T47D (cell line): ENCODE data around the gene TMEM91.
A peak's percentile ranks its signal among the peaks of the same experiment; 100 is the strongest.

Source experiments
- DNase-seq, 2 experiments: peaks; one replicate each; pipeline versions ENCODE4 v3.0.0 to v3.0.0-alpha.2; 2011 to 2012; ENCODE audit warnings: low read depth in 1 of 2, low spot score in 1 of 2
- JUND ChIP-seq: IDR thresholded peaks from 2 replicates; pipeline ENCODE4 v1.6.1; 2012; ENCODE audit warnings: low read depth
- in situ Hi-C: cut with HindIII; loops from 2 replicates; pipeline ENCODE4 v1.10.0; 2016; ENCODE audit warnings: low sequenced_read_pairs, low pct_unique_long_range_greater_than_20kb

The TMEM91 gene

GRCh38 chr19:41376241-41376997, at the start of gene TMEM91:
Gene TMEM91, plus strand, starts transcription at chr19:41376533. Its CDS starts 1,777 bp downstream, at chr19:41378310.
- peak in 1 of 2 experiments; percentile 61 for DNase-seq
- in situ Hi-C loops, result no loop called here
- TF ChIP-seq JUND, result no peak

GRCh38 chr19:41327076-41327575, 49.2 kb upstream of the TMEM91 start:
- in situ Hi-C loops, result no loop called here
- TF ChIP-seq JUND, result no peak
- no peak for DNase-seq

GRCh38 chr19:41327576-41328156, 48.7 kb upstream of the TMEM91 start:
- no peak for TF ChIP-seq JUND
- DNase-seq, result no peak
- in situ Hi-C loops, result no loop called here

- no peak for TF ChIP-seq JUND
- in situ Hi-C loops, result no loop called here
- no peak for DNase-seq
Observed at GRCh38 chr19:41328157-41328841, 48.0 kb upstream of the TMEM91 start.

- DNase-seq, result no peak
- no peak for TF ChIP-seq JUND
- in situ Hi-C loops, result no loop called here
Observed at GRCh38 chr19:41328842-41329225, 47.5 kb upstream of the TMEM91 start.

- in situ Hi-C loops, result no loop called here
- no peak for TF ChIP-seq JUND
- DNase-seq, result no peak
Observed at GRCh38 chr19:41330481-41330880, 45.9 kb upstream of the TMEM91 start.

GRCh38 chr19:41330946-41331678, 45.2 kb upstream of the TMEM91 start:
- DNase-seq, result no peak
- in situ Hi-C loops, result no loop called here
- no peak for TF ChIP-seq JUND

- no peak for DNase-seq
- TF ChIP-seq JUND, result no peak
- in situ Hi-C loops, result no loop called here
Observed at GRCh38 chr19:41332000-41332399, 44.3 kb upstream of the TMEM91 start.

- DNase-seq, result no peak
- TF ChIP-seq JUND, result no peak
- in situ Hi-C loops, result no loop called here
Observed at GRCh38 chr19:41332468-41332867, 43.9 kb upstream of the TMEM91 start.

- no peak for TF ChIP-seq JUND
- DNase-seq, result no peak
- in situ Hi-C loops, result no loop called here
Observed at GRCh38 chr19:41334793-41335192, 41.5 kb upstream of the TMEM91 start.

GRCh38 chr19:41335467-41335866, 40.9 kb upstream of the TMEM91 start:
- in situ Hi-C loops, result no loop called here
- DNase-seq, result no peak
- TF ChIP-seq JUND, result no peak

- no peak for DNase-seq
- no peak for TF ChIP-seq JUND
- in situ Hi-C loops, result no loop called here
Observed at GRCh38 chr19:41339936-41340335, 36.4 kb upstream of the TMEM91 start.
